GM12801 (cell line): ENCODE results near the gene DUS4L.

ENCODE experiments used
- CTCF ChIP-seq: IDR thresholded peaks from one replicate; pipeline ENCODE4 v1.5.1; 2011; ENCODE audit warnings: control low read depth; ENCODE audit not compliant: insufficient read length; ENCODE audit errors: extremely low read depth

DUS4L gene

DNA sequence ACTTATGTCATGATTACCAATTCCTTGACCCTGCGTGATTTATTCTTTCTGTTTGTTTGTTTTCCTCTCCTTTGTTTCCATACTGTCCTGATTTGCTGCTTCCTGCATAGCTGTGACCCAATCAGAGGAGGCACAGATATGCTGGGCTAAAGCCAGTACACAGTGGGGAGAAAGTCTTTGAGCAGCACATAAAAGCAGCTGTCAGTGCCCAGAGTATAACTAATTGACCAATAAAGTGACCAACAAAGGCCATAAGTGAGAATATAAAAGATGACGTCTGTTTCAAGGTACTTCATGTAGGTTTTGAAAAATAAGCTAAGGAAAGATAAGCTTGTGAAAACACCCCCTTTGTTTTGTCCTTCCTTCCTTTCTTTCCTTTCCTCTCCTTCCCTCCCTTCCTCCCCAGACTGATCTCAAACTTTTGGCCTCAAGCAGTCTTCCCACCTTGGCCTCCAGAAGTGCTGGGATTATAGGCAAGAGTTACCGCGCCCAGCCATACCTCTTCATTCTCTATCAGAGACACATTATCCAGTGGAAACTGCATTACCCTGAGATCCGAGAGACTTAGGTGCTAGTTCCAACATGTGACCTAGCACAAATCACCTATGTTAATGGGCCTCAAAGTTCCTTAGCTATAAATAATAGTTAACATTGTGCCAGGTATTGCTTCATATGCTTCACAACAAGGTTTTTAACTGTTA, 33.3 kb downstream of the DUS4L start:
- no peak for TF ChIP-seq CTCF

- TF ChIP-seq CTCF = no peak
Measured at GRCh38 chr7:107597582-107597916, 33.8 kb downstream of the DUS4L start.

DNA sequence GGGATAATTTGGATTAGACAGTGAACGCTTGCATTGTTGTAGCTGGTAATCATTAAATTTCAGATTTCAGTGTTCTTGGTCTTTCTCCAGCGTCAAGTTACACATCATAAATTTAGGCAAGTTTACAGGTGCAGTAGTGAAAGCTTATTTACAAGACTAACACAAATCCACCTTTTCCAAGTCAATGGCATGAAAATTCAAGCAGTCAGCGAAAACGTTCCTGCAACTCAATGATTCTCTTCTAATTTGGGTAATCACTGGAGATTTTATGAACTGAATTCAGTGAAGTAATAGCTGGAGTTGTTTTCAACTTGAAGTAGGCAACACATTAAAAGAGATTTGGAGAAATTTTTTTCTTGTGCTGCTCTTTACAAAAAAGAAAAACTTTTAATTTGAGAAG, 34.2 kb downstream of the DUS4L start:
- no peak for TF ChIP-seq CTCF

- TF ChIP-seq CTCF = no peak
Measured at GRCh38 chr7:107599262-107599661, 35.5 kb downstream of the DUS4L start.

DNA sequence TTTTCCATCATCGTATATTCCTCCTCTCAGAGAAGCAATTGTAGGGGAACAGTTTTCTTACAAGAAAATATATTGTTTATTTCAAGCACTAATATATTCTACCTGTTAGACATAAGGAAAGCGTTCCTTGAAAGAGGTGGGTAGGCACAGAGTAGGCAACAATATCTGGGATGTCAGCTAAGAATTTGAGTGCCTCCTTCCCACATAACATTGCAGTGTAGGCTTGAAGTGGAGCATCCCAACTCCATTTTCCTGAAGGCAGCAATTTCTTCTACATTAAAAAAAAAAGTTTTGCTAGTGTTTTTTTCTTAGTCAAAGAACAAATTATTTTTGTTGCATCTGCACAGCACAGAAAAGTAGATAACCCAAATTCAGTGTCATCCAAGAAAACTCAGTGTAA, 37.0 kb downstream of the DUS4L start:
- no peak for TF ChIP-seq CTCF

- TF ChIP-seq CTCF = no peak
Measured at GRCh38 chr7:107605218-107605815, 41.5 kb downstream of the DUS4L start.

GRCh38 chr7:107606303-107606702, 42.5 kb downstream of the DUS4L start:
- no peak for TF ChIP-seq CTCF

DNA sequence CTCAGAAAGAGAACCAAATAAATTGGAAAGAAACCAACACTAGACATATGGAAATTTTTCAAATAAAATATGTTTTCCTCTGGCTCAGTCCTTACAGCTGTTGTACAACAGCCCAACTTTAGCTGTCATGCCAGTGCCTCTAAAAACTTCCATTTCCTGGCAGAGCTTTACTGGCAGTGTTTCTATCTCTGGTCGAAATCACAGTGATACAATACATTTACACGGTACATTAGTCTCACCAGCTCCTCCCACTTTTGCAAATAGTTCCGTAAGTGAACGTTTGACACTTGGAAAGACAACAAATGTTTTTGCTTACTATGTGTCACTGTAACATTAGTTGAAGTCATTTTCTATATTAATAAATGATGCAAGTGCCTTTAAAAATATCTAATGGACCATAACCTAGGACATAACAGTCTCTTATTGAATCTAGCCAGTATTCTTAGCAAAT, 46.1 kb downstream of the DUS4L start:
- TF ChIP-seq CTCF = no peak
